GM19438 (cell line): Measurements from ENCODE around the gene CSPG4.
A peak's percentile ranks its signal among the peaks of the same experiment; 100 is the strongest.
"Not testable (repeated sequence)": the region's sequence is repeated elsewhere in the genome, so short reads cannot be mapped to it uniquely, and the experiment has no call there.

Experiments
- ATAC-seq: cut with Tn5 transposase; IDR thresholded peaks from one replicate; pipeline ENCODE4 v1.9.1; 2021; ENCODE audit warnings: low read depth; ENCODE audit not compliant: unreplicated experiment

CSPG4 gene

DNA sequence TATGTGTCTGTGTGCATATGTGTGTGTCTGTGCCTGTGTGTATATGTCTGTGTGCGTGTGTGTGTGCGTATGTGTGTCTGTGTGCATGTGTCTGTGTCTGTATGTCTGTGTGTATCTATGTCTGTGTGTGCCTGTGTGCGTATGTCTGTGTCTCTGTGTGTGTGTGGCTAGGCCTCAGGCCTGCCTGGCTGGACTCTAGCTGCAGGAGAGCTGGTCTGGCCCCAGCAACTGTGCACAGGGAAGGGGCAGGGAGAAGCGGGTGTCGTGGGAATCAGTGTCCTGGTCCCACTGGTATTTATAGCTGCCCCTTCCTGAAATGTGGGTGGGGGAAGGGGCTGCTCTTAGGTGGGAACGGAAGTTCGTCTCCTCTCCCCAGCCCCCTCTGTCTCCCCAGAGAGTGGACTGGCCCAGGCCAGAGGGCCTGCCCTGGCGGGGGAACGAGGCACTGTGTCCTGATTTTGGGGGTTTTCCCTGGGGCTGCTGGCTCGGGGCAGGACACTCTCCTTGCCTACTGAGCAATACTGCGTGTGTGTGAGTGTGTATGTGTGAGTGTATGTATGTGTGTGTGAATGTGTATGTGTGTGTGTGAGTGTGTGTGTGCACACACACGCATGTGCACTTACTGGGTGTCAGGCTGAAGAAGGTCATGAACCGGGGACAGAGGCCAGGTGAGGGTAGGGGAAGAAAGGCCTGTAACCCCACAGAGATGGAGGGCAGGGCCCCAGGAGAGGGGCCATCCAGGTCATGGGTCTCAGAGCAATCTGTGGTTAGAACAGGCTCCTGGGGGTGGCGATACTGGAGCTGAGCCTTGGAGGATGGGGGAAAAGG, 6.6 kb downstream of the CSPG4 start:
- no peak for ATAC-seq

DNA sequence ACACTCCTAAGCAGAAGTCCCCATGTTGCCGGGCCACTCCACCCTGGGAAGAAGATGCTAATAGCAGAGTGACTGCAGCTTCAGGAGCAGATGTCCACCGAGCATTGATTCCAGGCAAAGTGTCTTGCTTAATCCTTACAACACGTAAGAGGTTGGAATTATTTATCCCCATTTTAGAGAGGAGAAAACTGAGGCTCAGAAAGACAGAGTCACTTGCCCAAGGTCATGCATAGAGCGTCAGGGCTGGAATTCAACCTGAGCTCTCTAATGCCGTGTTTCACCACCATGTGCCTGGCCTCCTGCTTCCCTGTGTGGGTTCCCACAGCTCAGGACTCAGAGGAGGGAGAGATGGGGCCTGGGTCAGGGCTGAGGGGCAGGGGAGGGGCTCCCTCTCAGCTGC, 7.3 kb downstream of the CSPG4 start:
- ATAC-seq: not testable (repeated sequence)

DNA sequence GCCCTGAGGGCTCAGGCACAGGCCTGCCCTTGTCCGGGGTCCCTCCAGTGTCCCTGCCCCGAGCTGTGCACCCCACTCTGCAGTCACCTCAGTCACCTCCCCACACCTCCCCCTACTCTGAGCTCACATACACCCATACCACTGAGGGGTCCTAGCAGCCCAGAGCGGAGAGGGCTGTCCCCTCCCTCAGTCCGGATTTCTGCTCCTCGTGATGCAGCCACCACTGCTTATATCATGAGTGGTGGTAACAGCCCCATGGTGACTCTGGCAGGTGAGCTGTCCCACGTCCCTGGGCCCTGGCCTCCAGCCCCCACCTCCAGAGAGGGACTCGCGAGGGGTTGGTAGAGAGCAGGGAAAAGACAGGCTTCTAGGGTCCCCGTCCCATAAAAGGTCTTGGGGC, 8.0 kb downstream of the CSPG4 start:
- no peak for ATAC-seq

DNA sequence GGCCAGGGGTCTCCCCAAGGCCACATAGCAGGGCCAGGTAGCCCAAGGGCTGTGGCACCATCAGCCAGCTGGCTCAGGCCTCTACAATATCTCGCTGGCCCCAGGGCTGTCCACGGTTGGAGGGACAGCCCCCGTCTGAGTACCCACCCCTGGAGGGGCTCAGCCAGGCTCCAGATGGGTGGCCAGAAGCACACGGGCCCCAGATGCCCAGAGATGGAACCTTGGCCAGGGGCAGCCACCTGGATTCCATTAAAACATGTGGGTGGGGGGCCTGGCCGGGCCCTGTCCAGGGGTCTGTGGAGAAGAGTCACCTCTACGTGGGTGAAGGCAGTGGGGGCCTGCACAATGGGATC, 8.4 kb downstream of the CSPG4 start:
- no peak for ATAC-seq

DNA sequence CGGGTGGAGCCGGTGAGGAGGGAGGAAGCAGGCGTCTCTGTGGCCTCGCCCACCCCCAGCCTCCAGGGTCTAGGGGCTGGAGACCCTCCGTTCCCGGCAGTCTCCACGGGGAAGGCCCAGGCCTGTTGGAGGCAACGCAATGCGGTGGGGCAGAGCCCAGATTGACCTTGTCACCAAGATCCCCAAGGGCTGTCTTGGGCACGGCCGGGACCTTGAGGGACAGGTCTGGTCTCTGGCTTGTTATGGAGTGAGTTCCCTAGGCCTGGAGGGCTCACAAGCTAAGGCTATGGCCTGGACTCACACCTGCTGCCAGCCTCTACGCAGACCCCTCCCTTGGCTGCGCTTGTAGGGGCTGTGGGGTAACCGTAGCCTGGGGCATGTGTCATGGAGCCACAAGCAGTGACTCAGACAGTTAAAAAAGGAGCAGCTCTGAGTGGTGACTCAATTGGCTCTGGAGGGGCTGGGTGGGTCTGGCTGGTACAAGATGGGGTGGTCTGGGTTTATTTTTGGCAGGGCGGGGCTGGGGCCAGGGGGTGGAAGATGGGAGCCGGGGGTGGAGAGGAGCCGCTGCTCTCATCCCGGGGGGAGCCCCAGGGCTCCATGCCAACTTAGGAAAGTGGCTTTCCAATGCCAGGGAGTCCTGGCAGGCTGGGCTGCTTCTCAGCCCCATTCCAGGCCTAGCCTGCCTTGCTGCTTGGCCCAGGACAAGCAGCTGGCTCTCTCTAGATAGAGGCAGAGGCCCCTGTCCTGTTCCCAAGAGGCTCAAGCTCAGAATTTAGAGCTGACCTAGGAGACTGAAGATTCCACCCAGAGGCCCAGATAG, 9.0 kb downstream of the CSPG4 start:
- ATAC-seq: not testable (repeated sequence)

DNA sequence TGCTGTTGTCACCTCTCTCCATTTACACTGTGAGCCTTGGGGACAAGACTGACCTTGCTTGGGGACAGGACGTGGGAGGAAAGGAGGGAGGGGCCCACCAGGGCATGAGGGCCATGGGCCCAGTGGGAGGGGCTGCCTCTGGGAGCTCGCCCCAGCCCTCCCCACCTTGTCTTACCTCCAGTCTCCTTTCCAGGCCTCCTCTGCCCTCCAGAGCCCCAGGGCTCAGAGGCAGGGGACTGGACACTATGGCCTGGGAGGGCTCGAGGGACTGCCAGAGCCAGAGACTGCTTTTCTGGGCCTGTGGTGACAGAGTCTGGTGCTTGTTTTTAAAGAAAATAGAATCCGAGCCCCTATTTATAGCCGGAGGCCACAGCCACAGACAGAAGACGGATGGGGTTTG, 10.2 kb downstream of the CSPG4 start:
- no peak for ATAC-seq

DNA sequence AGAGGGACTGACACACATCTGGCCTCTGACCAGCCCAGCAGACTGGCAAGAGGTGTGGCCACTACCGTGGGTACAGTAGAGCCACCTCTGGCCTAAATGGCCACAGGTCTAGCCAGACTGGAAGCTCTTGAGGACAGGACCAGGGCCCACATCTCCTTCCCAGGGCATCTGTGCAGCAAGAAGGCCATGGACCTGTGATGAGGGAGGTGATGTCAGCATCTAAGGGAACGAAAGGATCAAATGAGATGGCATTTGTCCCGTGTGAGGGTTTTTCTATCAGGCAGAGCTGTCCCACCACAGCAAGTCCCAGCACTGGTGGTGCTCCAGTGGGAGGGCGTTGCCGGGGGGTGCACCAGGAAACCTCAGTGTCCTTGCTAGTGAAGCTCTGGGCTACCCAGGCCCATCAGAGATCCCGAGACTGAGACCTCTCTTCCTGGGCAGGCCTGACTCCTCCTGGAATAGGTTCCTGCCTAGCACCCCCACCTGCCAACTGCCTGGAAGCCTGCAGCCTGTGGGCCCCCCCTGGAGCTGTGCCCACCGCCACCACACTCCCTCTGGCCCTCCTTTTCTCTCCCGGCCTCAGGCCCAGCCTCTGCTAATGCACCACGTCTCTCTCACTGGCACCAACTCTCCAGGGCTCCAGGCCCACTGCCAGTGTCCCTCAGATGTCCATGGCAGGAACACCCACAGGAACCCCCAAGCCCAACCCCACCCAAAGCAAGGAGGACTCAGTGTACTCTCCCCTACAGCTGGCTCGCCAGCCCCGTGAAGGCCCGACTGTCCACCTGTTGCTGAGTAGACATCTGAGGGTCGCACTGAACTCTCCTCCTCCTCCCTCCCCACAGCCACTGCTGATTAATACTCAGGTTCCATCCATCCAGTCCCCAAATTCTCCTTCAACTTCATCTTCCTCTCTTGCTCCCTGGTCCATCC, 11.3 kb downstream of the CSPG4 start:
- not testable (repeated sequence) for ATAC-seq

DNA sequence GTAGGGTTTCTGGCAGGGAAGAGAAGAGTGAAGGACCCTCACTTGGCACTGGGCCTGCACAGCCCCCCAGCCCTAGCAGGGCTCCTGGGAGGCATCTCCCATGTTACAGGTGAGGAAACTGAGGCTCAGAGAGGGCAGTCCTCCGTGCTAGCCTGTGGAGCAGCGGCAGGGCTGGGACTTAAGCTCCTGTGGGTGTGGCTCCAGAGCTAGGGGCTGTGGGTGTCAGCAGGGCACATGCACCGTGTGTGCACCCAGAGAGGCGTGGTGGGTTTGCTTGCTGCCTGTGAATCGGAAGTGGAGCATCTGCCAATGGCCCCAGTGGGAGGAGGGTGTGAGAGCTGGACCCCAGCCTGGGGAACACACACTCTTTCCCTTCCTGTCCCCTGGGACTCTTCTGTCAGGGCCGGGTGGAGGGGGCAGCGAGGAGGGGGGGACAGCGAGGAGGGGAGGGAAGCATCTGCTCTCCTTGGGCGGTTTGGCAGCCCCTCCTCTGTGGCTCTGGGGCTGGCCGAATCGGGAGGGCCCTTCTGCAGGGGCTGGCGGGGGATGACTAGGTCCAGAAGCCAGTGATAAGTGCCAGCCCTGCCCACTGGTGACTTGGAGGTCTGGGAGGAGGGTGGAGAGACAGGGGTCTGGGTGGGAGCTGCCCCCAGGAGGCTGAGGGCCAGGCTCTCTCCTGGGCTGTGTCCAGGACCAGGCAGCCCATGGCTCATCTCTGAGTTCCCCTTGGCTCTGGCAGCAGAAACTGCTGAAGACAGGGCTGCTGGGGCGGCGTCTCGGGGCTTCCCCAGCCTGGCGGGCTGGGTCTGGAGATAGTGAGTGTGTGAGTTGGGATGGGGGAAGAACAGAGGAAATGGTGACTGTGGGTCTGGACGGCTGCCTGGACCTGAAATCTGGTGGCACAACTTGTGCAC, 12.4 kb downstream of the CSPG4 start:
- ATAC-seq: peak; percentile 58

DNA sequence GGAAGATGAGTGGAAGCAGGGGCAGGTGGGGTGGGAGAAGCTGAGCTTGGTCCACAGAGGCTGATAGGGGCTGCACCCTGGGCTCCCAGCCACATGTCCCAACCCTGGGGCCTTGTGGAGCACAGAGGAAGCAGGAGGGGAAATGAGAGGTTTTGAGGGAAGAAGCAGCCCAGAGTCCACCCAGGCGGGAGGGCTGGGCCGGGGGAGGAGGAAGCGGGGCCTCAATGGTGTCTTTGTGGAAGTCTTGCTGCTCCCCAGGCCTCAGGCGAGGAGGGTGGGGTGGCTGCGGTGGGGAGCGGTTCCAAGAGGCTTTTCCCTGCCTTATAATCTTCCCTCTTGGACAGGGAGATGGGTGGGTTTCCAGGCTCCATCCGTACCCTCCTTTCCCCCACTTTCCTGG, 13.1 kb downstream of the CSPG4 start:
- ATAC-seq: not testable (repeated sequence)

DNA sequence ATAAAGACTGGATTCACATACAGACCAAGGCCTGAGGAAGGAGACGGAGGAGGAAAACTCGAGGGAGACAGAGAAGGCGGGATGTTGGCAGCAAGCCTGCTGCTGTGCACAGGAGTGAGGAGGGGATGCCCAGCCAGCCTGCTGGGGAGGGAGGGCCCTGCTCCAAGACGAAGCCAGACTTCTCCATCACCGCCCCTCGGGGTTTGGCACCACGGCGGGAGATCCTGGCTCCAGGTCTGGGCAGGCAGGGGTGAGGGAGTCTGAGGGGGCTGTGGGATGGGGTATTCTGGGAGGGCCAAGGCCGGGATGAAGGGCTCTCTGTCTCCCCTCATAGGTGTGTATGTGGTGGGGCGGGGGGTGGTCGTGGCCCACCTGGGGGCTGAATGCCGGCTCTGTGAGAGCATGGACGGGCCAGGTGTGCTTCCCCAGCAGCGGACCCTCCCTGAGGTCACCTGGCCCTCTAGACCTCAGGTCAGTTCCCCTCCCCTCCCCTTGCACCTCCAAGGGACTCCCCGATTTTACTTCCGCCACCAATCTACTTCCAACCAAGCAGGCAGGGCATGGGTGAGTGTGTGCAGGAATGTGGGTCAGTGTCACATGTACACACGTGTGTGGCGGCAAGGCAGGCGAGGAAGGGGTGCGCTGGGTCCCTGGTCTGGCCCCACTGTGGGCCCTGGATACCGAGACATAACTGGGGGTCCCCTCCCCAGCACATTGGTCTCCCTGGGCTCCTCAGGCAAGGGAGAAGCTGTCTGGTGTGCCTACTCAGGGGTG, 14.5 kb downstream of the CSPG4 start:
- not testable (repeated sequence) for ATAC-seq

DNA sequence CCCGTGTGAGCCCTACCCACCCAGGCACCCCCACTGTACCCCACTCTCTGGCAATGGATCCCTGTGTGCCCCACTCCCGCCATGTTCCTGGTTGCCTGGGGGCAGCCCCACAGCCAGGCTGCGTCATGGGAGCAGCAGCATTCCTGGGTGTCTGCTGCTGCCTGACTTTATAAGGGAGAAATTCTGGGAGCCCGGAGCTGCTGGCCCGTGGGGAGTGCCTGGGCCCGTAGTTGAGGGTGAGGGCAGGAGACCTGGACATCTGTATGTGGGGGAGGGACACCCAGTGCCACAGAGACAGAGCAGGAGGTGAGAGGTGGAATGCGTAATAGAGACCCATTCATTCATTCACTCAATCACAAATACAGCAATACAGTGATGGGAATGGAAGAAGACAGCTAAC, 15.1 kb downstream of the CSPG4 start:
- no peak for ATAC-seq

DNA sequence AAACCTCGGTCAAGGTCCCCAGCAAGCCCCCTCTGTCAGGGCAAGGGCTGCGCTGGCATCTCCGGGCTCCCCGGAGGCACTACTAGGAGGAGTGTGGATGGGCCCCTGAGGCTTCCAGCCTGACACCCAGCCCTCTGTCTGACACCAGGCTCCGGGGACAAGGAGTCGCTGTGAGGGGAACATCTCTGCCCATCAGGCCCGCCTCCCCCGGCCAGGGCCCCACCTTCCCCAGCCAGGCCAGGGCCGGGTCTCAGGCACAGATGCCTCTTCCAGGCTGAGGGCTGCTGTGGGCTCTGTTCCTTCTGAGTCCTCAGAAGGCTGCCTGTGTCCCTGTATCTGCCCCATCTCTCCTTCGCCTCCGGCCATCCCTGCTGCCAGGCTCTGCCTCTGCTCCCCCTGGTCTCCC, 15.8 kb downstream of the CSPG4 start:
- no peak for ATAC-seq

DNA sequence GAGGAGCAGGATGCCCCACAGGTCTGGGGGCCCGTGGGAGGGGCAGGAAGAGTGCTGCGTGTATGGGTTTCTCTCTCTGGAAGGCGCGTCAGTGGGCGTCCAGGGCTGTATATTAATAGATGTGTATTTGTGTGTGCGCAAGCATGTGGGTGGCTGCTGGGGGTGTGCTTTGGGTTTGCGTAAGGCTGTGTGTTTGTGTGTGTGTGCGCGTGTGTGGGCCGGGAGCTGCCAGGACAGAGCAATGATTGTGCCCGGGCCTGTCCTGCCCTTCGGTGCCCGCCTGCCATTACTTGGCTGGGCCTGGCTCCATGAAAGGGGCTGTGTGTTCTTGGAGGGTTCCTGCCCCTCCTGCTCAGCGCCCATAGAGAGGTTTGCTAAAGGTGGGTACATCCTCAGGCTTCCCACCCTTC, 16.3 kb downstream of the CSPG4 start:
- no peak for ATAC-seq

DNA sequence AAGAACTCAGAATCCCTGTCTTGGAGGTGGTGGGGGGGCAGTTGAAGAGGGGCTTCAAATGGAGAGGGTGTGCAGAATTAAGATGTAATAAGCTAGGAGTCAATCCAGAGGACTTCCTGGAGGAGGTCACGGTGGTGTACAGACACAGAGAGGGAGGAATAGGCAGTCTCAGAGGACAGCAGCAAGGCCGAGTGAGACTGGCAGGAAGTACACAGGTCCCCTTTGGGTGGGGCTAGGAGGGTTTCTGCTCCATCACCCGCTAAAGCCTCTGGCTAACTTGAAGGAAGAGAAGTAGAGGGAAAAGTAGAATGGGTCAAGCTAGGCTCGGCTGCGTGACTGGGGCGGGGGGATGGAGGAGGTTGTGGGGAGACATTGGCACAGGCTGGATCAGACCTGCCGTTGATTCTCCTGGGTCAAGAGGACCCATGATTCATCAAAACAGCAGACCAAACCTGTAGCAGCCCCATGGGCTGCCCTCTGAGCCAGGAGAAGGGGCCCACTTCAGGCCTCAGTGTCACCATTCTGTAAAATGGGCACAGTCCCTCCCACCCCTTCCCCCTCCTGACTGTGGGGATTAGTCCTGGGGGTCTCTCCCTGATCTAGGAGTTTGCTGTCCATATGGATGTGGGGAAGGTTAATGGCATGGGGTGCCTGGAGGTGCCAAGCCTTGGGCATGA, 16.9 kb downstream of the CSPG4 start:
- ATAC-seq: no peak

DNA sequence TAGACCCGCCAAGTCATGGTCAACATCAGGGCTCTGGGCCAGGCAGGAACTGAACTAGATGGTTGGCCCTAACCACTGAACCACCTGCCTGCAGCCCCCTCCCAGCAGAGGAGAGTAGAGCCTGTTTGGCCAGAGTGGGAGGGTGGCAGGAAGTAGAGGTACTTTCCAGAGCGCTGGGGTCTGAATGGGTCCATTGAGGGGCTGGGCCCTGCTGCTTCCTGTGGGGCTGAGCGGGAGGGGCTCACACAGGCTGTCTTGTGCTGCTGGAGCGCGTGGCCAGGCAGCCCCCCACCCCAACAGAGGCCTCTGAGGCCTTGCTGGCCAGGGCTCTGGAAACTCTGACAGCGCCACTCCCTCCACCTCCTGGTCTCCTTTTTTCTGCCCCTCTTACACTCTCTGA, 17.4 kb downstream of the CSPG4 start:
- ATAC-seq: no peak

DNA sequence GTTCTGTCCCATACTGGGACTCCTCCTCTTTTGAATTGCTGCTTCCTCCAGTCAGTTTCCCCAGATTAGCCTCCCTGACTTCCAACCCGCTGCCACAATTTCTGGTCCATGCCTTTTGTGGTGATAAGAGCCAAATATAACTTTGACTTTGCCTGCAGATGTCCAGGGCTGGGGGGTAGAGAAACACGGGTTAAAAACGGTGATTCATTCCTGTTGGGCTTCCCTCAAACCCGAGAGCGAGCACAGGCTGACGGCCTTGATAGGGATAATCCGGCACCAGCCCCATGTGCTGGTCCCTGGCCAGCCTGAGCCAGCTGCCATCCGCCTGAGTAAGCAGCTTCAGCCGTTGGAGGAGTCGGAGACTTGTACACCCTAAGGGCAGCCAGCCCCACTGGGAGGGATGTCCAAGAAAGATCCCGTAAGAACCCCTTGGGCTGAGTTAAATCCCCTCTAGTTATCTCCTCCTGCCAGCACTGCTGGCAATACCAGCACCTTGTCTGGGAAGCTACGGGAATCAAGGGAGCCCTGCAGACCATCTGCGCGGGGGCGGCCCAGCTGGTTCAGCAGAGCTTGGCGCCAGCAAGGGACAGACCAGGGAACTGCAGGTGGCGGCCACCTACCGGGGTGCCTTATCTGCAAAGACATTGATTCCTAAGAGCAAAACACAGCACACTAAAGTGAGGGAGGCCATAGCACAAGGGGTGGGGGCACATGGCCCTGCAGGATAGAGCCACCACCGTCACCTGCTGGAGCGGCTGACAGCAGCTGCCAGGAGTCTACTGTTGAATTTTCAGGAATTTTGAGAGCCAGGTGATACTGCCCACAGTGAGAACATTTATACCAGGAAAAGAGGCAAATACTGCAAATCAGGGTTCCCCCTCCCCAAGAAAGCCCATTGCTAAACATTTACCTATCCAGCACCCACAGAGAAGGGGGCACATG, 18.1 kb downstream of the CSPG4 start:
- no peak for ATAC-seq

DNA sequence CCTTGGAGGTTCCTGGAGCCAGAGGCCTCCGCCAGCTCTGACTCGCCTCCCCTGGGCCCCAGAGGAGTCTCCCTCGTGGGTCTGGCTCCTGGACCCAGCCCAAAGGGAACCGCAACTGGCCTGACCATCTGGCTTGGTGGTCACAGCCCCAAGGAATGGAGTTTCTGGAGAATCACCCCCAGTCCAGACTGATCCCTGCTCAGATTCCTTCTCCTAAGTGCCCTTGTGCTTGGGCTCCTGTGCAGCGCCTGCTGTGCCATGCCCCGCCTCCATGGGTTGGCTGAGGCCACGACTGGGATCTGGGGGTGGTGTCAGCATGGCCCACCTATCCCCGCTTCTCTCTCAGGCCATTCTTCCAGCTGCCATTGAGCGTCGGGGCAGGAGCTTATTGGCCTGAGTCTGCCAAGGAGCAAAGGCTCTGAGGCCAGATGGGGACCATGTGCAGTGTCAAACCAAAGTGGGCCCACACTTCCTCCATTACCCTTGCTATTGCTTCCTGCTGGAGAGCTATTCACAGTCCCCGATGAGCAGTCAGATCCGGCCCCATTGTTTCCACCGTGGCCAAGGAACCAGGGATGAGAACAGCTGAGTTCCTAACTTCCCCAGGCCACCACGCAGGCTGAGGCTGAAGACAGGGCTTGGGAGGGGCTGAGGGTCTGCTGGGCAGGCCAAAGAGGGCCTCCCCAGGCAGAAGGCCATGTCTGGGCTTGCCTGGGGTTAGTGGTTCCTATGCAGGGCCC, 19.0 kb downstream of the CSPG4 start:
- ATAC-seq: no peak
